IPS-15b (cell line): ENCODE data around the gene ZNF714.
A peak's percentile ranks its signal among the peaks of the same experiment; 100 is the strongest.

ENCODE experiments used
- H3K27me3 ChIP-seq: one replicate; pipeline ENCODE4 v1.6.1; 2013; ENCODE audit warnings: low read length; ENCODE audit not compliant: control insufficient read depth, insufficient read depth
- H3K36me3 ChIP-seq: one replicate; pipeline ENCODE4 v1.6.1; 2013; ENCODE audit warnings: low read length; ENCODE audit not compliant: control insufficient read depth, insufficient read depth
- H3K4me1 ChIP-seq: one replicate; pipeline ENCODE4 v1.6.1; 2013; ENCODE audit warnings: mild to moderate bottlenecking, low read length; ENCODE audit not compliant: control insufficient read depth, insufficient read depth
- H3K4me3 ChIP-seq: one replicate; pipeline ENCODE4 v1.5.1; 2013; ENCODE audit warnings: low read depth, low read length
- H3K9ac ChIP-seq: one replicate; pipeline ENCODE4 v1.6.1; 2013; ENCODE audit warnings: low read depth, mild to moderate bottlenecking, low read length
- H3K9me3 ChIP-seq: one replicate; pipeline ENCODE4 v1.6.1; 2013; ENCODE audit warnings: mild to moderate bottlenecking, low read length; ENCODE audit not compliant: control insufficient read depth, insufficient read depth

Gene ZNF714

DNA sequence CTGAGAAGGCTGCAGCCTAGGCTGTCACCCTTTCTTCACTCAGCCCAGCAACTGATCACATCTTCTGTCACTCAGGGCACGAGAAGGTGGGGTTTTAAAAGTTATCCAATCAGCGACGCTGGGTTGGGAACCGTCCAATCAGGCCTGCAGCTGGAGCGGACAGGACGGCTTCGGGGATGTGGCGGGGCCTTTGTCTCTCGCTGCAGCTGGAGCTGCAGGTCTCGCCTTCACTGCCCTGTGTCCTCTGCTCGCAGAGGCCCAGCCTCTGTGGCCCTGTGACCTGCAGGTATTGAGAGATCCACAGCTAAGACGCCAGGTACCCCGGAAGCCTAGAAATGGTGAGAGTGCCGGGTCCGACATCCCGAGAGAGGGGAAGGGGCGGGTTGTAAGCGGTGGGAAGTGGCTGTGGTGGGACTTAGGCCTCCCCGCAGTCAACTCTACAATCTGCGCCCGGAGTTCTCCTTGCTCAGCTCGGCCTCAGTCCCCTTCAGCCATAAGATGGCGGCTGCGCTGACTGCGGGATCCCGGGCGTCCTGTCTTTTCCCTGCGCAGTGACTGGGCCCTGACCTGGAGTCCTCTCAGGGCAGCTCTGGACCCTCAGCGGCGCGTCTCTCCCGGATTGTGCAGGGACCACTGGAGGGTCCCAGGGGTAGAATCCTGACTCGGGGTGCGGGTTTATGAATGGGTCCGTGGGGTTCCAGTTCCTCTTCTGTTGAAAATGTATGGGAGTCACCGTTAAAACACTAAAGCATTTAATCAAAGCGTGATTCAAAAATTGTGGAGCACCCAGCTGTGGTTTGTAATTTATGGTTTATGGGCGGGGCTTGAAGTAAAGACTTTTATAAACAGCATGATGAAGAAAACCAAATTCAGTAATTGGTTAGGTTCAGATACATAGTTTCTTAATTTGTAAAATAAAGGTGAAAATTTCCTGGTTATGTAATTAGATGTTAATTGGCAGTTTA, at the start of gene ZNF714:
ZNF714 (plus strand) TSS at position 193 of the 965 bp plus-strand sequence. CDS start 16,066 bp downstream, outside the sequence.
- peak within 1 kb of the TSS; percentile 93 for H3K4me3 ChIP-seq
- no peaks in the 10 kb centered on the region for H3K27me3 ChIP-seq
- H3K9me3 ChIP-seq = no peaks in the 10 kb centered on the region
- H3K36me3 ChIP-seq = peaks cover 2% of the 10 kb centered on the region
- peak within 1 kb of the TSS; percentile 81 for H3K9ac ChIP-seq
- no peaks in the 10 kb centered on the region for H3K4me1 ChIP-seq

DNA sequence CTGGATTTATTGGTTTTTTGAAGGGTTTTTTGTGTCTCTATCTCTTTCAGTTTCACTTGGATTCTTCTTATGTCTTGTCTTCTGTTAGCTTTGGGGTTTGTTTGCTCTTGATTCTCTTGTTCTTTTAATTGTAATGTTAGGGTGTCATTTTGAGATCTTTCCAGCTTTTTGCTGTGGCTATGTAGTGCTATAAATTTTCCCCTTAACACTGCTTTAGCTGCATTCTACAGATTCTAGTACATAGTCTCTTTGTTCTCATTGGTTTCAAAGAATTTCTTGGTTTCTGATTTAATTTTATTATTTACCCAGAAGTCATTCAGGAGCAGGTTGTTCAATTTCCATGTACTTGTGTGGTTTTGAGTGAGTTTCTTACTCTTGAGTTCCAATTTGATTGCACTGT, 37.0 kb upstream of the ZNF714 start:
- Histone ChIP-seq H3K36me3 (peaks cover 7% of the 10 kb centered on the region), H3K4me1 (no peaks in the 10 kb centered on the region)

DNA sequence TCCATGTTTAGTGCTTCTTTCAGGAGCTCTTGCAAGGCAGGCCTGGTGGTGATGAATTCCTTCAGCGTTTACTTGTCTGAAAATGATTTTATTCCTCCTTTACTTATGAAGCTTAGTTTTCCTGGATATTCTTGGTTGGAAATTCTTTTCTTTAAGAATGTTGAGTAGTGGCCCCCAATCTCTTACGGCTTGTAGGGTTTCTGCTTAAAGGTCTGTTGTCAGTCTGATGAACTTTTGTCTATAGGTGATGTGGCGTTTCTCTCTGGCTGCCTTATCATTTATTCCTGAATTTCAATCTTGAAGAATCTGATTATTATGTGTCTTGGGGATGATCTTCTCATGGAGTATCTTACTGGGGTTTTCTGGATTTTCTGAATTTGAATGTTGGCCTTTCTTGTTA, 35.5 kb upstream of the ZNF714 start:
- Histone ChIP-seq H3K36me3 (peaks cover 7% of the 10 kb centered on the region), H3K4me3 (no peak overlapping the region), H3K27me3 (no peaks in the 10 kb centered on the region), H3K4me1 (no peaks in the 10 kb centered on the region), H3K9ac (no peak overlapping the region), H3K9me3 (no peaks in the 10 kb centered on the region)

More for the DNA sequence above, 37.0 kb upstream of the ZNF714 start:
- Histone ChIP-seq H3K9me3 (no peaks in the 10 kb centered on the region), H3K27me3 (no peaks in the 10 kb centered on the region), H3K4me3 (no peak overlapping the region), H3K9ac (no peak overlapping the region)

DNA sequence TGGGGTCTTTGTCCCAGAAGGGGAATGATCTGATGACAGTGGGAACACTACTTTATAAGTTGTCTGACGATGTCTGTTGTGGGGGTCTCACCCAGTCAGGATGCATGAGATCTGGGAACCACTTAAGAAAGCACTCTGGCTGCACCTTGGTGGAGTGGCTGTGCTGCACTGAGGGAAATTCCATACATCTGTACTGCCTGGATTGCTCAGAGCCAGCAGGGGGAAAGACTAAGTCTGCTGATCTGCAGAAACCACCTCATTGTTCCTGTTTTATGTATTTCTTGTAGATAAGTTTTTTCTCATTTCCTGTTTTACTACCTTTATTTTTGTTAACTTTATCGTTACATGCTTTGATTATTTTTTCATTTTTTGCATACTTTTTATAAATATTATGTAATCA, 34.3 kb upstream of the ZNF714 start:
- no peaks in the 10 kb centered on the region for H3K4me1 ChIP-seq
- peaks cover 7% of the 10 kb centered on the region for H3K36me3 ChIP-seq
- H3K4me3 ChIP-seq = no peak overlapping the region
- no peaks in the 10 kb centered on the region for H3K27me3 ChIP-seq
- no peaks in the 10 kb centered on the region for H3K9me3 ChIP-seq
- H3K9ac ChIP-seq = no peak overlapping the region

DNA sequence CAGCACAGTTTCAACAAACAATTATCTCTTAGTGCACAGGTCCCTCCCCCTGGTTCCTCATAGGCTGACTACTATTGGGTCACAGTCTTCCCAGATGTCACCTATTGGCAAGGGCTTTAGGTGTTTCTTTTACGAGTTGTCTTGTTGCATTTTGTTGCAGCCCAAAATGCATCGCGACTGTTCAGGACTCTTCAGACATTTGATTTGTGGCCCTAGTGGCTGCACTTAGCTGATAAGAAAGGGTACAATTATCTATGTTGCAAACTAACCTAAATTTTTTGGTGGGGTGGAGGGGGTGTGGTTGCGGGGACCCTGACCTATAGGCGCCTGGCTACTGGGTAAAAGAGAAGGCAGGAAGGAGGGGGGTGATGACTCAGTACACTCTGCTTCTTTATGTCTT, 29.1 kb upstream of the ZNF714 start:
- H3K36me3 ChIP-seq = peaks cover 8% of the 10 kb centered on the region
- H3K27me3 ChIP-seq = no peaks in the 10 kb centered on the region
- H3K4me3 ChIP-seq = no peak overlapping the region
- no peak overlapping the region for H3K9ac ChIP-seq
- no peaks in the 10 kb centered on the region for H3K9me3 ChIP-seq
- H3K4me1 ChIP-seq = no peaks in the 10 kb centered on the region

DNA sequence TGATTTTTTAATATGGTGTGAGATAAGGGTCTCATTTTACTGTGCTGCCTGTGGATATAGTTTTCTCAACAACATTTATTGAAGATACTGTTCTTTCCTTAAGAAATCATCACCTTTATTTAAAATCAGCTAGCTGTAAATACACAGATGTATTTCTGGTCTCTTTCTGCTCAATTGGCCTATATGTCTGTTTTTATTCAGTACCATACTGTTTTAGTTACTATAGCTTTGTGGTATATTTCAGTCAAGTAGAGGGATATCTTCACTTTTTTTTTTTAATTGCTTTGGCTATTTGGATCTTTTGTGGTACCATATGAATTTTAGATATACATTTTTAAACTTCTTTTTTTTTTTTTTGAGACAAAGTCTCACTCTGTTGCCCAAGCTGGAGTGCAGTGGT, 16.7 kb upstream of the ZNF714 start:
- no peak overlapping the region for H3K4me3 ChIP-seq
- no peaks in the 10 kb centered on the region for H3K36me3 ChIP-seq
- H3K4me1 ChIP-seq = no peaks in the 10 kb centered on the region
- no peaks in the 10 kb centered on the region for H3K27me3 ChIP-seq
- H3K9ac ChIP-seq = no peak overlapping the region
- H3K9me3 ChIP-seq = no peaks in the 10 kb centered on the region

DNA sequence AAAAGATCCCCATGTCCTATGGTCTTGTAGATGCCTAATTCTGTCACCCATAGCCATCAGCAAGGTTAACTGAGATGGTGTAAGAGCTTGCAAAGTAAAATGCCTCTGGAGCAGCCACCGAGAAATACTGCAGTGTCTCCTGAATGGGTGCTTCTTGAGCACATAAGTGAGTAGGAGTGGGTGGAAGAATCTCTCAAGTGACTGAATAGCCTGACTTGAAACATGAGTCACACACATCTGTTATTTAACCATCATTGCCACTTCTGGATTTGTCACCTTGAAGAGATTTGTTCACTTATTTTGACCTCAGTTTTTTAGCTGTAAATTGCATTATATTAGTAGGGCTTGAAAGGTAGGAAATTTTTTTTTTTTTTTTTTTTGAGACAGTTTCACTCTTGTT, 2.3 kb downstream of the ZNF714 start:
- Histone ChIP-seq H3K36me3 (peaks cover 2% of the 10 kb centered on the region), H3K4me3 (no peak overlapping the region), H3K9me3 (no peaks in the 10 kb centered on the region), H3K27me3 (no peaks in the 10 kb centered on the region), H3K4me1 (no peaks in the 10 kb centered on the region), H3K9ac (no peak overlapping the region)

DNA sequence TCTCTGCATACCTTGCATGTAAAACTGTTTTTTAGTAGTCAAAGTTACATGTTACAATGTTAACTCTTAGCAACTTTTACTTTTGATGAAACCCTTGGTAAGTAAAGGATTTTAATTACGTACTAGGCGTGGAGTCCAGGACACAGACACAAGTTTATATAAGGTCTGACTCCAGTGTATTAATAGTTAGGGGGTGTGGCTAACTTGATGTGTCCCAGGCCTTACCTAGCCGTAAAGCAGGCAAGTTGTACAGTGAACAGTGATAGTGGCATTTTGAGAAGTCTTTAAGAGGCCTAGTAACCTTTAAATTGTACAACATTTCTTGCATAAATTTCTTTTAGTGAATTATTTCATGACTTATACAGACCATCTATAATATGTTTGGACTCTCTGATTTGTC, 5.9 kb downstream of the ZNF714 start:
- Histone ChIP-seq H3K9ac (no peak overlapping the region), H3K4me1 (peaks cover 2% of the 10 kb centered on the region), H3K9me3 (no peaks in the 10 kb centered on the region), H3K4me3 (no peak overlapping the region), H3K36me3 (no peaks in the 10 kb centered on the region), H3K27me3 (no peaks in the 10 kb centered on the region)

DNA sequence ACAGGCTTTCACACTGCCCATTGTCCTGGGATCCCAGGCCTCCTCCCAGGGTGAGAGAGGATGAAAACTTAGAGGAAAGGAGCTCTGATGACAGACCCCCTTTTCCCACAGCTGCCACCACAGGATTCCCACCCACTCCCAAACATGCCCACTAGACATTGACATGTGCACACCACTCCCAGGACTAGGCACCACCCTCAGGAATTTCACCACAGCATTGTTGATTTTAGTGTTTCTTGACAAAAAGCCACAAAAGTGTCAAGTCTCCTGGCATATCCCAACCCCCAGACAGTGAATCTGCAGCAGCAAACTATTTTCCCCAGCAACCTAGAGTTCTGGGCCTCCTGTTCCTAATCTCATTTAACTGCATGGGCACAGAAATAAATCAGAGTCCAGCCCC, 10.1 kb downstream of the ZNF714 start:
- peaks cover 2% of the 10 kb centered on the region for H3K4me1 ChIP-seq
- no peaks in the 10 kb centered on the region for H3K9me3 ChIP-seq
- H3K4me3 ChIP-seq = no peak overlapping the region
- H3K27me3 ChIP-seq = no peaks in the 10 kb centered on the region
- peaks cover 3% of the 10 kb centered on the region for H3K36me3 ChIP-seq
- no peak overlapping the region for H3K9ac ChIP-seq

DNA sequence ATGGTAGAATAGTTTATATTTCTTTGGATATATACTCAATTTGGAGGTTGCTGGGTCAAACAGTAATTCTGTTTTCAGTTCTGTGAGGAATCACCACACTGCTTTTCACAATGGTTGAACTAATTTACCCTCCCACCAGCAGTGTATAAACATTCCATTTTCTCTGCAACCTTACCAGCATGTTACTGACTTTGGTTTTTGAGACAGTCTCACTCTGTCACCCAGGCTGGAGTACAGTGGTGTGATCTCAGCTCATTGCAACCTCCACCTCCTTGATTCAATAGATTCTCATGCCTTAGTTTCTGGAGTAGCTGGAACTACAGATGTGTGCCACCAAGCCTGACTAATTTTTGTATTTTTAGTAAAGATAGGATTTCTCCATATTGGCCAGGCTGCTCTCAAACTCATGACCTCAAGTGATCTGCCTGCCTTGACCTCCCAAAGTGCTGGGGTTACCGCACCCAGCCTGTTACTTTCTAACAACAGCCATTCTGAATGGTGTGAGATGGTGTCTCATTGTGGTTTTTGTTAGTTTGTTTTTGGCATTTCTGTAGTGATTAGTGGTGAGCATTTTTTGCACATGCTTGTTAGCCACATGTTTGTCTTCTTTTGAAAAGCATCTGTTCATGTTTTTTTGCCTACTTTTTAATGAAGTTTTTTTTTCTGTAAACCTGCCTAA, 12.5 kb downstream of the ZNF714 start:
- Histone ChIP-seq H3K4me1 (peaks cover 2% of the 10 kb centered on the region), H3K27me3 (no peaks in the 10 kb centered on the region), H3K4me3 (no peak overlapping the region), H3K36me3 (peaks cover 3% of the 10 kb centered on the region), H3K9me3 (no peaks in the 10 kb centered on the region), H3K9ac (no peak overlapping the region)

DNA sequence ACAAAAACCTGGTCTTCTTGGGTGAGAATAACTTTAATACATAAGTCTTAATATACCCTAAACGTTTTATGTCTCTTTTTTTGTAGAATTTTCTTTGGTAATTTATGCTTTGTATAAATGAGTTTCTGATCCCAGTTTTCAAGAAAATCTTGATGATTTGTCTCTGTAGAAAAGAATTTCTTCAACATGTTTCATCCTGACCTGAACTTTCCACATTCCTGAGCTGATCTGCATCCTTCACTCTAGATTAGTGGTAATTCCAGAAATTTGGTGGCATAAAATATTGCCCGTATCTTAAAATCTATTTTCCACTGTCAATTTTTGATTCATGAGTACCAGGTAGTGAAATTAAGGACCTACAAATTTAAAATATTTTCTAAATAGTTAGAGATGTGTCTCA, 16.3 kb downstream of the ZNF714 start:
- no peak overlapping the region for H3K9ac ChIP-seq
- H3K36me3 ChIP-seq = peaks cover 3% of the 10 kb centered on the region
- no peaks in the 10 kb centered on the region for H3K27me3 ChIP-seq
- H3K9me3 ChIP-seq = no peaks in the 10 kb centered on the region
- no peak overlapping the region for H3K4me3 ChIP-seq
- no peaks in the 10 kb centered on the region for H3K4me1 ChIP-seq
